IMR-90 (cell line): ENCODE data around the gene USP25.

Source experiments
- CEBPB ChIP-seq: IDR thresholded peaks from 2 replicates; pipeline ENCODE4 v1.6.1; 2012; ENCODE audit warnings: low read depth, low read length, improper control_type of control experiment
- TF ChIP-seq, protein P1 (sequence below): conservative IDR thresholded peaks from 2 replicates; pipeline ENCODE4 v1.5.1; 2012; ENCODE audit warnings: mild to moderate bottlenecking, low read depth, low read length, improper control_type of control experiment

DNA sequence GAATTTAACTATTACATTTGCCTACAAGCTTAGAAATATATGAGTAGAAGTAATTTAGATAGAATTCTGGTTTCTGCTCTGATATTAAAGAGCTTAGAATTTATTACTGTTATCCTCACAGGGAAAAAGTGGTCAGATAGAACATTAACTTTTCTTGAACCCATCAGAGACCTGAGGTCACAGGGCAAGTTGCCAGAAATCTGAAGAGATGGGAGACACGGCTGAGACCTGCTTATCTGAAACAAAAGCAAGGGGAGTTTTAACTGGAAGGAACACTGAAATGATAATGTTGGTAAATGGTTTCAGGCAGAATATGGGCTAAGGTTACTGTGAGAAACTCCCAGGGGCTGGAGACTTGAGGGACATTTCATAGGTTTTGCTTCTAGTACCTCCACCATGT, 28.0 kb upstream of the USP25 start:
- TF ChIP-seq CEBPB: no peak
- TF ChIP-seq, protein P1, sequence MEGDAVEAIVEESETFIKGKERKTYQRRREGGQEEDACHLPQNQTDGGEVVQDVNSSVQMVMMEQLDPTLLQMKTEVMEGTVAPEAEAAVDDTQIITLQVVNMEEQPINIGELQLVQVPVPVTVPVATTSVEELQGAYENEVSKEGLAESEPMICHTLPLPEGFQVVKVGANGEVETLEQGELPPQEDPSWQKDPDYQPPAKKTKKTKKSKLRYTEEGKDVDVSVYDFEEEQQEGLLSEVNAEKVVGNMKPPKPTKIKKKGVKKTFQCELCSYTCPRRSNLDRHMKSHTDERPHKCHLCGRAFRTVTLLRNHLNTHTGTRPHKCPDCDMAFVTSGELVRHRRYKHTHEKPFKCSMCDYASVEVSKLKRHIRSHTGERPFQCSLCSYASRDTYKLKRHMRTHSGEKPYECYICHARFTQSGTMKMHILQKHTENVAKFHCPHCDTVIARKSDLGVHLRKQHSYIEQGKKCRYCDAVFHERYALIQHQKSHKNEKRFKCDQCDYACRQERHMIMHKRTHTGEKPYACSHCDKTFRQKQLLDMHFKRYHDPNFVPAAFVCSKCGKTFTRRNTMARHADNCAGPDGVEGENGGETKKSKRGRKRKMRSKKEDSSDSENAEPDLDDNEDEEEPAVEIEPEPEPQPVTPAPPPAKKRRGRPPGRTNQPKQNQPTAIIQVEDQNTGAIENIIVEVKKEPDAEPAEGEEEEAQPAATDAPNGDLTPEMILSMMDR: no peak
